IPS-NIHi11 (cell line): ENCODE results near the gene FAM107B.
"Not testable (repeated sequence)": the region's sequence is repeated elsewhere in the genome, so short reads cannot be mapped to it uniquely, and the experiment has no call there.

Experiments
- DNase-seq: peaks from one replicate; pipeline ENCODE4 v3.0.0; 2012; ENCODE audit warnings: mixed read lengths, low spot score

Gene FAM107B

DNA sequence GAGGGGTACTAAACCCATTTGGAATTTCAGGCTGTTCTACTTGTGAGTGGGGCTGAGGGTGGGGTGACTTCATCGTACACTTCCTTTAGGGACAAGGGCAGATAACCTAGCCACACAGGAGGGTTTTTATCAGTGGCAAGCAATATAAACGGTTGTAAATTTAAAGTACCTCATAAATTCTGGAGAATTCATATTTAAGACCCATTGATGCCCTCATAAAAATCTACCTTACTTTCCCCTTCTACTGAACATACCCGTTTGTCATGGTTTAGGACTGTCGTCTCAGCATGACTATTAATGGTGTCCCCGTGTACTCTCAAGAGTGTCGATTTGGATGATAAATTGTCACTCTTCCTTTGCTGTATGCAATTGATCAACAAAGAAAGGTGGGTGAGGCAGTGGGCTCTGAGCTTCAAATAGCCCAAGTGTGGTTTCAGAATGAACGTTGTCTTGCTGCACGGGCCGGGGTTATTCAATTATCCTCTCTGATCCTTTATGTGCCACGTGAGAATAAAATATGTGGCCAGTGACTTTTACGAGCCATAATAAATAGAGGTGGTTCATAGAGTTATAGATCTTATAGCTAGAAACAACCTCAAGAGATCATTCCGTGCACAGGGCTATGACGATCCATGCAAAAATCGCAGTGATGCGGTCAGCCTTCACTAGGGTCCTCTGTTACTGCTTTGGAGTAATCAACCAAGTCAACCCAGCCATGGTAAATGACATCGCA is 82.2 kb downstream of the FAM107B start:
- DNase-seq = no peak

DNA sequence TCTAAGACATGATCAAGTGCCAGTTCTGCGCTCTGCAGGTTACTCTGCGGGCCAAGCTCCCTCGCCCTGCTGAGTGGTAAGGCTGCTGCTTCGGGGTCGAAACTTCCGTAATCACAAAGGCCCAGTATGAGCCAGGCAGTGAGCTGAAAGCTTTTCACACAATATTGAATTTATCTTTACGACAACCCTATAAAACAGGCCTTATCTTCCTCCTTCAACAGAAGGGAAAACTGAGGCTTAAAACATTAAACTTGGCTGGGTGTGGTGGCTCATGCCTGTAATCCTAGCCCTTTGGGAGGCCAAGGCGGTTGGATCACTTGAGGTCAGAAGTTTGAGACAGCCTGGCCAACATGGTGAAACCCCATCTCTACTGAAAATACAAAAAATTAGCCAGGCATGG is 83.3 kb downstream of the FAM107B start:
- no peak for DNase-seq

DNA sequence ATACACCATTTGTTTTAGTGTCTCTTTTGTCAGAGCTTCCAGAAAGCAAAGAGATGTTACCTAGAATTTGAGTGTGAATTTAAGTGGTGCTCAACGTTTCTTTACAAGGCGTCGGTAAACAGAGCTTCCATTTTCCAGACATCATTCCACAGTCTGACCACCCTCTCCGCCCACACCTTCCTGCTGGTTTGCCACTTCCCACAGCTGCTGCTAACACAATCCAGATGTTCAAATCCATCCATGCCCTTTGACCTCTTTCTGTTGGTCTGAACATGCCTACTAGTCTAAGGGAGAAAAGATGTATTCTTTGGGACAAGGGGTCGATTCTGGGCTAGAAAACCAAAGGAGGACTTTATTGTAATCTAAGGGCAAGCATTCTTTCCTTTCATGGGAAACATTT is 86.1 kb downstream of the FAM107B start:
- no peak for DNase-seq

DNA sequence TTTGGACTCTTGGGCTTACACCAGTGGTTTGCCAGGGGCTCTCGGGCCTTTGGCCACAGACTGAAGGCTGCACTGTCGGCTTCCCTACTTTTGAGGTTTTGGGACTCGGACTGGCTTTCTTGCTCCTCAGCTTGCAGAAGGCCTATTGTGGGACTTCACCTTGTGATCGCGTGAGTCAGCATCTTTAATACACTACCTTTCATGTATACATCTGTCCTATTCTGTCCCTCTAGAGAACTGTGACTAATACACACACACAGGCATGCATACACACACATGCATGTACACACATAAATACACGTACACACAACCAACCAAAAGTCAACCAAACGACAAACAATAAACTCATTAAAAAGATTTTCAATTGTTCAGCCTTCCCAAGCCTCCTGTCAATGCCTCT is 86.5 kb downstream of the FAM107B start:
- DNase-seq = not testable (repeated sequence)

DNA sequence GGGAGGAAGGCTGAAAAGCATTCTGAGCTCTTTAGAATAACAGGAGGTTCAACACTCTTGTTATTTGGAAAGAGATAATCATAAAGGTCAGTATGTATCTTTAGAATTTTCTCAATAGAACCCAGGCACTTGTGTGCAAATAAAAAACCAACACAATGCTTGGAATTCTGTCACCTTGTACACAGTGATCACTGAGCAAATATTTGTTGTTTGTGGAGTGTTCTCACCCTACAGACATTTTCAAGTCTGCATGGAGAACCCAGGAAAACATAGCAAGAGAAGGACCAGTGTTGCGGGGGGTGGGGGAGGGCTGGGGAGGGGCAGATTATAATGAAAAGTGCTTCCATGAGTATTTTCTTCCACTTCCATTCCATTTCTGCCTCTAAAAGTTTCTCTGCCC is 87.4 kb downstream of the FAM107B start:
- DNase-seq = no peak

DNA sequence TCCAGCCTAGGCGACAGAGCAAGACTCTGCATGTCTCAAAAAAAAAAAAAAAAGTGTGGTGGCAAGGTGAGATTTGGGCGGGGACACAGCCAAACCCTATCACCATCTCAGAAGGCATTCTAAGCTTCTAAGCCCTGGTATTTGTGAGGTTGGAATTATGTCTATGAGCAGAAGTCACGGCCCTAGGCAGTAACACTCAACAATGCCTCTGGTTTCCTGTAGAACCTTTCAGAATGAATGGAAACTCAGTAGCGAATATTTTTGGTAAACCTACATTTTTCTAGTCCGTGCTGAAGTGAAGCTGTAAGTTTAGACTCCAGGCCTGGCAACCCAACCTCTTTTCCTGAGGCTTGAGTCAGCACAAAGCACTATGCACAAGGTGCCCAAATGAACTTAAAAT is 88.3 kb downstream of the FAM107B start:
- no peak for DNase-seq

DNA sequence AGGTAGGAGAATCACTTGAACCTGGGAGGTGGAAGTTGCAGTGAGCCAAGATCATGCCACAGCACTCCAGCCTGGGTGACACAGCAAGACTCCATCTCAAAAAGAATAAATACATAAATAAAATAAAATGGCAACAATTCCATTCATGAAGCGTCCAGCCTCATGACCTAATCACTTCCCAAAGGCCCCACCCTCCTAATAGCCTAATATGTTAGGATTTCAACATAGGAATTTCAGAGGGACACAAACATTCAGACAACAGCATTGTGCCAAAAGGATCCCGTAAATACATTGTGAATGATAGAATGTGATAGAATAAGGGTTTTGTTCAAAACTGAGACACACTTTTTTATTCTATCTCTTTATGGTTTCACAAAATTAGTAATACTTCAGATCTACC is 90.3 kb downstream of the FAM107B start:
- DNase-seq = no peak

DNA sequence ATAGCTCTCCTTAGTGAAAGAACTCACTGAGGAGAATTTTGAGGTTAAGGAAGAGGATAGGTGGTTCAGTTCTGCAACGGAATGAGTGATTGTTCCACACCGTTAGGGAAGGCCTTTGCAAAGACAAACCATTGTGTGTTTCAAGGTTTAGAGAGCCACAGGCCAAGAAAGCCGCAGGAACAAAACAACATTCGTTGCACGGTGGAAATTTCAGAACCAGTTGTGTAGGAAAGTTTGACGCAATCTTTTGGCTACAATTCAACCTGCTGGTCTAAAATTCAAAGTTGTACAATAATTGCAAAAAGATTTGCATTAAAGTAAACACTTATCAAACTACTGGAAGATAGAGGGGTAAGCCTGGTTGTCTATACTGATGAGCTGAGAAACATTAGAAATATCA is 91.4 kb downstream of the FAM107B start:
- DNase-seq = no peak

DNA sequence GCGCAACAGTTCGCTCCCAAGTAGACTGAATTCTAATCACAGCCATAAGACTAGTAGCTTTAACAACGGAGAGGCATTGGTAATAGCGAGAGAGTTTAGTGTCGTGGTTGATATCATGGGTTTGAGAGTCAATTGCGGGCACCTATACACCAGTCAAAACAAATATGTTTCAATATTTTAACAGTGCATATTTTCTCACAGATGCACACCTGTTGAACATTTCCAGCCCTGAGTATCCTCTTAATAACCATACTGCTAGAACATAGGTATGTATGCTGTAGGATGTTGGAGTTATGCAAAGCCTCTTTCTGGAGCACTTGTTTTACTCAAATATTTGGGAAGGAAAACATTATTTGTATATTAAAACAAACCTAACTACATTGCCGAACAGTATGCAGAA is 92.9 kb downstream of the FAM107B start:
- no peak for DNase-seq

DNA sequence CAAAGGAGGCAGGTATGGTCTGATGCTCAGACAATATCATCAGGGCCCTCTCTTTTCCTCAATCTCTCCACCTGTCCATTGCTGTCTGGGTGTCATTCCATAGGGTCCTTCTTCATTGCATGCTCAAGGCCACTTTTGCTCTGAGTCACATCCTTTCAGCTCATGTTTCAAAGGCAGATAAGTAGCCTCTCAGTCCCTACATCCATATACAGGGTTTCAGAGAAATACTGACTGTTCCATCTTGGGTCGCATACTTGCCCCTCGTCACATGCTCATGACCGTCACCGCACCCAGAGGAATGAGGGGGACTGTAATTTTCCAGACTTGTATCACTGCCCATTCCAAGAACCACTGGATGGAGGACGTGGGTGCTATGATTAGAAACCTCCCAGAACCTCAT is 93.4 kb downstream of the FAM107B start:
- DNase-seq = no peak

DNA sequence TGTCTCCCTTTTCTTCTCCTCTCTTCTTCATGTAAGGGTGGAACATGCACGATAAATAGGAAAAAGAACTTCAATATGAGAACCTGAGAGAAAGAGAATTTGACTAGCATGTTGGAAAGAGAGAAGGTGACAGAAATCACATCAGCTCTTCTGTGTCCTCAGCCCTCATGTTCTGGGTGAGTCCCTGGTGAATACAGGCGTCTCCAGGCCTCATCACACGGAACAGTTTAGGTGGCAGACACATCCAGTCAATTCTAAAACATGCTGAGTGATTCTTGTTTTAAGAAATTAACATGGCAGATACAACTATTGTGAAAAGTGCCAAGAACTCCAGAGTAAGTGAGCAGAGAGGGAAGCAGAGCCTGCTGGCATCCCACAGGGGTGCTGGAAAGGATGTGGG is 96.1 kb downstream of the FAM107B start:
- DNase-seq = no peak

DNA sequence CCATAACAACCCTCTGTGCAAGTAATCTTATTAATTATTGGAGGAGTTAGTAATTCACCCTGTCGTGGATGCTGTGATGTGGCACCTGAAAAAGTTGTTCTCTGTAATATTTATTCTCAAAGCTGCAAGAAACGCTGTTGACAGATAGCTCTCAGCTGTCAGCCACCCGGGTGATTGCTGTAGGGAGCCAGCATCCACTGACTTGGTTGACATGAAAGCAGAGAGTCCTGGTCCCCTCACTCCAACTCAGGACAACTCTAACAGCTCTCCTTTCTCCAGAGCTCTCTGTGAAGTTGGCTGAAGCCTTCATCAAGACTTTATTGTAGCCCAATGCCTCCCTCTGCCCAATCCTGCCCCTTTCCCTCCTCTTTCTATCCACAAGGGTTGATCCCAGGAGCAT is 98.0 kb downstream of the FAM107B start:
- DNase-seq = no peak

DNA sequence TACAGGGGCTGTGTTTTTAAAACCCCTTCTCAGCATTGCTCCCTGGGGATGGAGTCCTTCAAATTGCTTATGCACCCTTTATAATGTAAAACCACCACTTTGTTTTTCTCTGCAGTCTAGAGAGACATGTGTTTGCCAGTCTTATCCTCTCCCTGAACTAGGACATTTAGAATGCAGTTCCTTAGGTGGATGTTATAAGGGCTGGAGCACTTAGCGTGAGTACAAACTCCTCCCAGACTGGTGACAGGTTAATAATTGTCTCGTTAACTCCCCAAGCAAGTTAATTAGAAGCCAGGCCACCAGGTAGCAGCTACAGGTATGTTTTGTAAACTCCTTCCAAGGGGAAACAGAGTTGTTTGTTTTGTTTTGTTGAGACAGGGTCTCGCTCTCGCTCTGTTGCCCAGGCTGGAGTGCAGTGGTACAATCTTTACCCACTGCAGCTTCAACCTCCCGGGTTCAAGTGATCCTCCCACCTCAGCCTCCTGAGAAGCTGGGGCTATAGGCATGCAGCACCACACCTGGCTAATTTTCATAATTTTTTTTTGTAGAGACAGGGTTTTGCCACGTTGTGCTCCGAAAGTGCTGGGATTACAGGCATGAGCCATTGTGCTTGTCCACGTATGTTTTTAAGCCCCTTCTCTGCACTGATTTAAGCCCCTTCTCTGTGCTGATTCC is 100.2 kb downstream of the FAM107B start:
- peak; percentile 49 for DNase-seq

DNA sequence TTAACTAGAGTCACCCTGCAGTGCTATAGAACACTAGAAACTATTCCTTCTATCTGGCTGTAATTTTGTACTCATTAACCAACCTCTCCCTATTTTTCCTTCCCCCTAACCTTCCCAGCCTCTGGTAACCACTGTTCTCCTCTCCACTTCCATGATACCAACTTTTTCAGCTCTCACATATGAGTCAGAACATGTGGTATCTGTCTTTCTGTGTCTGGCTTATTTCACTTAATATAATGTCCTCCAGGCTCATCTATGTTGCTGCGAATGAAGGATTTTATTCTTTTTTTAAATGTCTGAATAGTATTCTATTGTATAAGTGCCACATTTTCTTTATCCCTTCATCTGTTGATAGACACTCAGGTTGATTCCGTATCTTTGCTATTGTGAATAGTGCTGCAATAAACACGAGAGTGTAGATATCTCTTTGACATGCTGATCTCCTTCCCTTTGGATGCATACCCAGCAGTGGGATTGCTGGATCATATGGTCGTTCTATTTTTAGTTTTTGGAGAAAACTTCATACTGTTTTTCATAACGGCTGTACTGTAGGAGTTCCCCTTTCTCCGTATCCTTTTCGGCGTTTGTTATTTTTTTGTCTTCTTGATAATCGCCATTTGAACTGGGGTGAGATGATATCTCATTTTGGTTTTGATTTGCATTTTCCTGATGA is 101.4 kb downstream of the FAM107B start:
- DNase-seq = no peak

DNA sequence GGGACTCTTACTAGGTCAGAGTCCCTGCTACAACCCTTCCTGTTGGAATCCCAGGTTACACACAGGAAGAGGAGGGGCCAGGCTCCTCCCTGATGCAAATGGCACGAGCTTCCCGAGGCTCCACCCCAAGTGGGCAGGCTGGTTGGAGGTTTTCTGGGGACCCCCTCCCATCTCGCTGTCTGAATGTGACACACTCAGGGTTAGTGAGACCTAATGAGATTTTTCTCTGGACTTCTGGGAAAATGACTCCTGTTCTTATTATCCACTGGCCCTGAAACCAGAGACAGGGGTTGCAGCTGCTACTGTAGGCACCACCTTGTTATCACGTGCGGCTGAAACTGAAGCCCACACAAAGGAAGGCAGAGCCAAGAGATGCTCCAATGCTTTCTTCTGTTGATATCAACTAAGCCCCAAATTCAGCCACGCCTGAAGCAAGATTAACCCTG is 103.3 kb downstream of the FAM107B start:
- DNase-seq = no peak

DNA sequence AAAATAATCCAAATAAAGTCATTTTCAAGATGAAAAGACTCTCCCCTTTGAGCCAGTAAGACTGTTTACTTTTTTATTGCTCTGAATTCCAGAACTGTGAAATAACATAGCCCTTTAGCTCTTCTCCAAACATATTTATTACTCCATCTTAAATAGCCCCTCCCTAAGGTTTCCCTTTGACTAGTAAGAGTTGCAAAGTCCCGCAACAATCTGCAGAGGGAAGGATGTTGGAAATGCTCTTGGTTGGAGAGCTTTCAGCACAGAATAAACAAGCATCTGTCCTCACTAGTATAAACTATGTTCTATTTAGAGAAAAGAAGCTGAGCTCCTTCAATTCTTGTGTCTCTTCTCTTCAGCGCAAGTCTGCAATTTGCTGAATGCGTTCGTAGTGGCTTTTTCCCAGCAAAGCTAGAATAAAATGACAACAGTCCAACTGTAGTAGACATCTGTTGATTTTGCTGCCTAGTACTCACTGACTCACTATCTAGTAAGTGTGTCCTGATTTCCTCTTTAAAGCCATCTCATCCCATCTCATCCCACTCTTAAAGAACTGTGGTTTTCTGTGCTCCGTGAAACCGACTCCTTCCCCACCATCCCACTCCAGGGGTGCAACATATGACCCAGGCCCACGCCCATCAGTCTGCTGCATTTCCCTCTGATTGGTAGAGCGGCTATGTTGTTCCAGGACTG is 104.0 kb downstream of the FAM107B start:
- DNase-seq = no peak

DNA sequence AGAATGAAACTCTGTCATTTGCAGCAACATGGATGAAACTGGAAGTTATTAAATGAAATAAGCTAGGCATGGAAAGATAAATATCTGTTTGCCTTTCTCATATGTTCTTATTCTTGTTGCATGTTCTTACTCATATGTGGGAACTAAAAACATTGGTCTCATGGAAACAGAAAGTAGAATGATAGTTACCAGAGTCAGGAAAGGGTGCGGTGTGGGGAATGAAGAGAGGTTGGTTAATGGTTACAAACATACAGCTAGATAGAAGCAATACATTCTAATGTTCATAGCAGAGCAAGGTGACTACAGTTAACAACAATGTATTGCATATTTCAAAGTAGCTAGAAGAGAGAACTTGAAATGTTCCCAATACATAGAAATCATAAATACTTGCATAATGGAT is 105.1 kb downstream of the FAM107B start:
- no peak for DNase-seq

DNA sequence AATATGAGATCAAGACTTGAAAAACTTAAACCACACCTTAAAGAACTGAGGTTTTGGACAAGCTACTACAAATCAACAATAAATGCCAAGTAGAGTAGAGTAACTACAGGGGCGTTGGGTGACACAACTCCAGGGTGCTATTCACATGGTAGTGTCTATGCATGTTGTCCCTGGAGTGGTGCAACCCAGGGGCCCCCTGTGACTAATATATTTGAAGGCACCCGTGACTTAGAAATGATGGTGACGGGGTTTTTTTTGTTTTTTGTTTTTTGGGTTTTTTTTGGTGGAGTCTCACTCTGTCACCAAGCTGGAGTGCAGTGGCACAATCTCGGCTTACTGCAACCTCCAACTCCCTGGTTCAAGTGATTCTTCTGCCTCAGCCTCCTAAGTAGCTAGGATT is 106.9 kb downstream of the FAM107B start:
- no peak for DNase-seq

DNA sequence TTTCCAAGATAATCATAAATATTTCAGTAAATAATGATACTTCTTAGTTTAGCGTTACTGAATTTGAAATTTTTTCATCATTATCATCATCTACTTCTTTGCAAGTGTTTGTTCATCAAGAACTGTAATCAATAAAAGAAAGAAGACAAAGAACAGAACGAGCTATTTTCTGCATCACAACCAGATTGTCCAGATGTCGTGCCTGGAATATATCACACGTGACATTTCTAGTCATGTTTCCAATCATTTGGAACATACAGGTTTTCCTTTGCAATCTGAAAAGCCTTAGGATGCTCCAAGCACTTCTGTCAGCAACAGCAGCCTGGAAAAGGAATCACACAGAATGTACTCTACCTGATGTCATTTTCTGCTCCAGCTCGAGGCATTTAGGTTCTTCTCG is 107.4 kb downstream of the FAM107B start:
- DNase-seq = no peak

DNA sequence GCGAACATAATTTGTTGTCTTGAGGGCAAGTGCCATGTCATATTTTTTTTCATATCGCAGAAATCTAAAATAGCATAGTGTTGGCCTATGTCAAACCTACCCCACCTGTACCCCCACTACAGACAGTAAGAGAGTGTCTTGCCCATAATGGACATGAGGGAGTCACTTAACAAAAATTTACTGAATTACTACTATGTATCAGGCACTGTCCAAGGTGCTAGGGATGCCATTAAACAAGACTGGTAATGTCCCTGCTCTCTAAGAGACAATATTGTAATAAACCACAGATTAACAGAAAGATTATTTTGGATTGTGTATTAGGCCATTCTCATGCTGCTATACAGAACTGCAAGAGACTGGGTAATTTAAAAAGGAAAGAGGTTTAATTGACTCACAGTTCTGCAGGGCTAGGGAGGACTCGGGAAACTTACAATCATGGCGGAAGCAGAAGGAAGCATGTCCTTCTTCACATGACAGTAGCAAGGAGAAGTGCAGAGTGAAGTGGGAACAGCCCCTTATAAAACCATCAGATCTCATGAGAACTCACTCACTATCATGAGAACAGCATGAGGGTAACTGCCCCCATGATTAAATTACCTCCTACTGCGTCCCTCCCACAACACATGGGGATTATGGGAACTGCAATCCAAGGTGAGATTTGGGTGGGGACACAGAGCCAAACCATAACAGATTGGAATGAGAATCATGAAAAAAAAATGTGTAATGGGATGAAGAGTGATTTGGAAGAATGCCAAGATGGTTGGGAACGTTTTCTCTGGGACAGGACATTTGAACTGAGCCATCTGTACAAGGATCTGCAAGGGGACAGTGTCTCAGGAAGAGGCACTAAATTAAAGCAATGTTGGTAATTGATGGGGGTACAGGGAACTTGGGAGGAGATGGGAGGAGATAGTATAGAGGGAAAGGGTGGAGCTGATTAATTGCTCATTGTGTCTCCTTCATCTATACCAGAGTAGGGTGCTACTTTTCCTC is 108.5 kb downstream of the FAM107B start:
- DNase-seq = no peak

DNA sequence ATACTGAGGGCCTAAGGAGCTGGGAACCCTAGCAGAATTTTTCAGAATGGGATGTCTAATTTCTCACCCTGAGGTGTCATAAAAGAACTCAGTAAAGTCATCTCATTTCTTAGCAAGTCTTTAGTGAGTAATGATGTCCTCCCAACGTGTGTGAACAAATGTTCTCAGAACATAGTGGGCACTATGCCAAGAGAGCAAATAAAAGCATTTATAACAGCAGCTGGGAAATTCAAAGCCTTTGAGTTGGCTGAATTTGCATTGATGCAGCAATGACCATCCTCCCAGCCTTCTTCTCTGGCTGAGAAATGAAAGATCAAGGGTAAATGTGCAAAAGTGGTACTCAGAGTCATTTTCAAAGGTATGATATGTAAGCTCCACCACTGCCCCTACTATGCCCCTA is 109.4 kb downstream of the FAM107B start:
- no peak for DNase-seq

DNA sequence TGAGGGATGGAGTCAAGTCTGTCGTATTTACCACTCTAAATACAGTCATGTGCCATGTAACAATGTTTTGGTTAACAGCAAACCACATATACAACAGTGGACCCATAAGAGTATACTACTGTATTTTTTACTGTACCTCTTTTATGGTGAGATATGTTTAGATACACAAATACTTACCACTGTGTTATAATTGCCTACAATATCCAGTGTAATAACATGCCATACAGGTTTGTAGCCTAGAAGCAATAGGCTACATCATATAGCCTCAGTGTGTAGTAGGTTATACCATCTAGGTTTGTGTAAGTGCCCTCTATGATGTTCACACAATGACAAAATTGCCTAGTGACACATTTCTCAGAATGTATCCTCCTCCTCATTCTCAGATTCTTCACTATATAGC is 110.4 kb downstream of the FAM107B start:
- DNase-seq = no peak
